ENCODE data around the gene CNIH4.

DNA sequence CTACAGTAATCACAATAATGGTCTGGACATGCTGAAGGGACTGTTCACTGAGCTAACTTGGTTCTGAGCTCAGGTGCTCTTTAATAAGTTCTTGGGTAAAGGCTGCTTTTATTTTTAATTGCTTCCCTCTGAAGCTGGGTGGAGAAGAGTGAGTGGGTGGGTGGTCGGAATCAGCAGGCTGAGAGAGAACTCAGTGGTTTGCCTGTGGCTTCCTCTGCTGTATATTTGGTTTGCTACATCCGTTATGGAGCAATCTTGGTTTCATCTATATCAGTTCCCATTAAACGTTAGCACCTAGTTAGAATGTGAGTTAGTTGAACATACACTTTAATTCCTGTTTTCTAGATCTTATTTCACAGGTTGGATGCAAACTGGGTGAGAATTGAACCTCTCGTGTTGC lies 23.3 kb downstream of the CNIH4 start:
- TF ChIP-seq CTCF (IDR thresholded peaks at IDR 0.05) (no peak), POLR2A (IDR thresholded peaks at IDR 0.05) (no peak)

Measured in right lobe of liver (tissue), 4 donors.